ENCODE results near the gene CAMK1D. TPM values are rescaled to one million over a fixed set of nuclear protein-coding genes. Genes with fewer than 3 reads are reported as not detected.

CAMK1D gene
- polyA plus RNA-seq, 1 of the 3 experiments (the other 2 are of a cell fraction): 4.1 TPM

- no peaks in the 10 kb centered on the region; a peak in 1 of 4 replicates for H3K4me1 ChIP-seq (ENCODE audit: control insufficient read depth in 1 of 2, insufficient read depth in 2 of 2, low read depth in 1 of 2, low read length in 1 of 2)
- CTCF ChIA-PET: interaction anchor here (1.1 to 1.5 kb wide), 4 partner anchors 9 to 379 kb away, joined by 3 to 4 read pairs (median 4); no protein-coding TSS in a partner anchor
- no peak overlapping the region for H3K27ac ChIP-seq (ENCODE audit: low read depth in 2 of 2, low read length in 1 of 2)
- H3K9me3 ChIP-seq: no peaks in the 10 kb centered on the region
- no peak for TF ChIP-seq TAF1 (IDR thresholded peaks at IDR 0.05; ENCODE audit: borderline replicate concordance, low read depth, low read length)
- no peak overlapping the region for H3K4me3 ChIP-seq (ENCODE audit: low read depth in 2 of 2, low read length in 1 of 2)
- no peaks in the 10 kb centered on the region for H3K79me2 ChIP-seq (ENCODE audit: insufficient read depth)
- H3F3A ChIP-seq (replicated peaks; ENCODE audit: insufficient read depth): no peaks in the 10 kb centered on the region
- DNase-seq: no peak
- 97% methylated on average over 16 of the region's 17 CpGs for WGBS (ENCODE audit: low lambda C conversion rate)
- no peaks in the 10 kb centered on the region for H3K36me3 ChIP-seq (replicated peaks in 1 of 2; ENCODE audit: control insufficient read depth in 1 of 2, insufficient read depth in 2 of 2, low read length in 1 of 2)
- no peaks in the 10 kb centered on the region for H4K20me1 ChIP-seq (ENCODE audit: insufficient read depth)
- no peak overlapping the region for H3K9ac ChIP-seq
- no peaks in the 10 kb centered on the region for H3K9me2 ChIP-seq
- POLR2A ChIA-PET: no interaction called here
- no peaks in the 10 kb centered on the region for H3K27me3 ChIP-seq (ENCODE audit: insufficient read depth)
- no peak overlapping the region for H2AFZ ChIP-seq (ENCODE audit: low read depth)
- no peak overlapping the region for H3K4me2 ChIP-seq
Measured at GRCh38 chr10:12643279-12643678, 293.9 kb downstream of the CAMK1D start.

- H3K27ac ChIP-seq (ENCODE audit: low read depth in 2 of 2, low read length in 1 of 2): no peak overlapping the region
- no peaks in the 10 kb centered on the region for H3K27me3 ChIP-seq (ENCODE audit: insufficient read depth)
- H3F3A ChIP-seq (replicated peaks; ENCODE audit: insufficient read depth): no peaks in the 10 kb centered on the region
- H3K79me2 ChIP-seq (ENCODE audit: insufficient read depth): no peaks in the 10 kb centered on the region
- 91% methylated on average over 4 of the region's 4 CpGs for WGBS (ENCODE audit: low lambda C conversion rate)
- no peak for DNase-seq
- no peak overlapping the region for H3K9ac ChIP-seq
- H3K4me3 ChIP-seq (ENCODE audit: low read depth in 2 of 2, low read length in 1 of 2): no peak overlapping the region
- no peaks in the 10 kb centered on the region for H4K20me1 ChIP-seq (ENCODE audit: insufficient read depth)
- H3K4me2 ChIP-seq: no peak overlapping the region
- ChIA-PET CTCF (interaction anchor here (1.1 to 1.9 kb wide), 6 partner anchors 8 to 380 kb away, joined by 3 to 14 read pairs (median 4); no protein-coding TSS in a partner anchor), POLR2A (no interaction called here)
- H3K4me1 ChIP-seq (ENCODE audit: control insufficient read depth in 1 of 2, insufficient read depth in 2 of 2, low read depth in 1 of 2, low read length in 1 of 2): no peaks in the 10 kb centered on the region
- TF ChIP-seq CHD2 (IDR thresholded peaks at IDR 0.05; ENCODE audit: low read length, partially characterized antibody): no peak
- no peak for TF ChIP-seq RAD21 (IDR thresholded peaks at IDR 0.05; ENCODE audit: low read length)
- no peak for TF ChIP-seq ZBTB33 (IDR thresholded peaks at IDR 0.05; ENCODE audit: borderline replicate concordance, low read depth)
- TF ChIP-seq NFIC (IDR thresholded peaks at IDR 0.05; ENCODE audit: borderline replicate concordance): no peak
- no peak for TF ChIP-seq POLR2AphosphoS5 (IDR thresholded peaks at IDR 0.05; ENCODE audit: low read depth, low read length)
- no peak for TF ChIP-seq MEF2A (IDR thresholded peaks at IDR 0.05; ENCODE audit: borderline replicate concordance, low read depth)
- no peak for TF ChIP-seq FOXM1 (IDR thresholded peaks at IDR 0.05; ENCODE audit: low read depth)
- TF ChIP-seq ELF1 (IDR thresholded peaks at IDR 0.05): no peak
- no peak for TF ChIP-seq GABPA (IDR thresholded peaks at IDR 0.05; ENCODE audit: low read depth)
- no peak for TF ChIP-seq USF2 (IDR thresholded peaks at IDR 0.05; ENCODE audit: borderline replicate concordance, low read depth, low read length)
- no peak for TF ChIP-seq TEAD4 (IDR thresholded peaks at IDR 0.05; ENCODE audit: borderline replicate concordance, insufficient read depth)
- TF ChIP-seq YY1 (IDR thresholded peaks at IDR 0.05; ENCODE audit: low read depth): no peak
- no peak for TF ChIP-seq EP300 (IDR thresholded peaks at IDR 0.05; ENCODE audit: borderline replicate concordance in 1 of 2, low read depth in 1 of 2, low read length in 1 of 2)
- TF ChIP-seq TAF1 (IDR thresholded peaks at IDR 0.05; ENCODE audit: borderline replicate concordance, low read depth, low read length): no peak
- no peaks in the 10 kb centered on the region for H3K36me3 ChIP-seq (replicated peaks in 1 of 2; ENCODE audit: control insufficient read depth in 1 of 2, insufficient read depth in 2 of 2, low read length in 1 of 2)
- H3K9me2 ChIP-seq: no peaks in the 10 kb centered on the region
- H3K9me3 ChIP-seq: no peaks in the 10 kb centered on the region
- no peak overlapping the region for H2AFZ ChIP-seq (ENCODE audit: low read depth)
Measured at GRCh38 chr10:12644380-12645144, 295.2 kb downstream of the CAMK1D start.

Data from SK-N-SH (cell line).